Stimulated activated CD4-positive, alpha-beta T cell treated with anti-CD3 and anti-CD28 coated beads, TNF-alpha, amount 100 ng/mL, for 48 hours (primary cell): Measurements from ENCODE around the gene SEC14L6.
"Not testable (repeated sequence)": the region's sequence is repeated elsewhere in the genome, so short reads cannot be mapped to it uniquely, and the experiment has no call there.

Source experiments
- DNase-seq, 3 donors: peaks; one replicate each; pipeline ENCODE4 v3.0.0-alpha.2; 2020; ENCODE audit warnings: low read depth in 3 of 3

Gene SEC14L6

GRCh38 chr22:30546616-30547015, at the start of gene SEC14L6:
Gene SEC14L6 (minus strand): TSS chr22:30546741. CDS start chr22:30546682, 59 bp downstream.
- no peak for DNase-seq

- no peak for DNase-seq
Observed at GRCh38 chr22:30596199-30596598, 49.7 kb upstream of the SEC14L6 start.

GRCh38 chr22:30592360-30592713, 45.8 kb upstream of the SEC14L6 start:
- DNase-seq: not testable (repeated sequence)

- peak; percentile 86 to 92 (median 90) for DNase-seq
Observed at GRCh38 chr22:30591588-30592359, 45.2 kb upstream of the SEC14L6 start, which contains the start of gene PES1. Gene PES1 (minus strand): TSS chr22:30591910. CDS start chr22:30591833, 77 bp downstream.

- no peak for DNase-seq
Observed at GRCh38 chr22:30591191-30591587, 44.6 kb upstream of the SEC14L6 start.

GRCh38 chr22:30586414-30586813, 39.9 kb upstream of the SEC14L6 start:
- DNase-seq: no peak

GRCh38 chr22:30584441-30584840, 37.9 kb upstream of the SEC14L6 start:
- no peak for DNase-seq

GRCh38 chr22:30582788-30583545, 36.4 kb upstream of the SEC14L6 start:
- no peak for DNase-seq

- DNase-seq: no peak
Observed at GRCh38 chr22:30582051-30582450, 35.5 kb upstream of the SEC14L6 start.

GRCh38 chr22:30580896-30581295, 34.4 kb upstream of the SEC14L6 start:
- DNase-seq: no peak

- no peak for DNase-seq
Observed at GRCh38 chr22:30578481-30578880, 31.9 kb upstream of the SEC14L6 start.

GRCh38 chr22:30575859-30576258, 29.3 kb upstream of the SEC14L6 start:
- DNase-seq: no peak

- no peak for DNase-seq
Observed at GRCh38 chr22:30574997-30575671, 28.6 kb upstream of the SEC14L6 start.

- no peak for DNase-seq
Observed at GRCh38 chr22:30574095-30574981, 27.8 kb upstream of the SEC14L6 start, which contains the start of gene GAL3ST1. Gene GAL3ST1 (minus strand): TSS chr22:30574665. CDS start chr22:30557392, 17,273 bp downstream.

- no peak for DNase-seq
Observed at GRCh38 chr22:30573594-30574094, 27.1 kb upstream of the SEC14L6 start.

GRCh38 chr22:30572840-30573593, 26.5 kb upstream of the SEC14L6 start:
- DNase-seq: no peak

GRCh38 chr22:30572210-30572609, 25.7 kb upstream of the SEC14L6 start:
- DNase-seq: no peak

GRCh38 chr22:30569674-30570202, 23.2 kb upstream of the SEC14L6 start:
- no peak for DNase-seq

- DNase-seq: no peak
Observed at GRCh38 chr22:30568137-30568805, 21.7 kb upstream of the SEC14L6 start.
